HUES48 (cell line): ENCODE results near the gene ATG7.
"Not testable (repeated sequence)": the region's sequence is repeated elsewhere in the genome, so short reads cannot be mapped to it uniquely, and the experiment has no call there.

Experiments used
- H3K27ac ChIP-seq: one replicate; pipeline ENCODE4 v1.7.0; 2013; ENCODE audit warnings: low read depth, low read length, inconsistent platforms
- H3K27me3 ChIP-seq: 2 replicates; pipeline ENCODE4 v1.6.1; 2013; ENCODE audit warnings: mild to moderate bottlenecking, low read length; ENCODE audit not compliant: control insufficient read depth, insufficient read depth
- H3K36me3 ChIP-seq: 2 replicates; pipeline ENCODE4 v1.6.1; 2013; ENCODE audit warnings: low read length; ENCODE audit not compliant: control insufficient read depth, insufficient read depth
- H3K4me1 ChIP-seq: 2 replicates; pipeline ENCODE4 v1.6.1; 2013; ENCODE audit warnings: mild to moderate bottlenecking, low read length; ENCODE audit not compliant: control insufficient read depth, insufficient read depth
- H3K4me3 ChIP-seq: 2 replicates; pipeline ENCODE4 v1.5.1; 2013; ENCODE audit warnings: mild to moderate bottlenecking, low read depth, low read length
- H3K9ac ChIP-seq: 2 replicates; pipeline ENCODE4 v1.6.1; 2013; ENCODE audit warnings: mild to moderate bottlenecking, low read depth, low read length, moderate library complexity
- H3K9me3 ChIP-seq: 2 replicates; pipeline ENCODE4 v1.6.1; 2013; ENCODE audit warnings: low read length; ENCODE audit not compliant: control insufficient read depth, insufficient read depth

ATG7 gene

GRCh38 chr3:11570789-11571495 lies 298.7 kb downstream of the ATG7 start:
- no peak overlapping the region for H3K9ac ChIP-seq
- H3K4me3 ChIP-seq, result no peak overlapping the region
- H3K27ac ChIP-seq, result no peak overlapping the region

GRCh38 chr3:11572660-11573059 lies 300.5 kb downstream of the ATG7 start:
- H3K27me3 ChIP-seq, H3K4me1 ChIP-seq, H3K27ac ChIP-seq, H3K36me3 ChIP-seq, H3K4me3 ChIP-seq, H3K9me3 ChIP-seq, H3K9ac ChIP-seq: not testable (repeated sequence)

More at GRCh38 chr3:11570789-11571495, 298.7 kb downstream of the ATG7 start:
- Histone ChIP-seq H3K9me3 (no peaks in the 10 kb centered on the region), H3K4me1 (no peaks in the 10 kb centered on the region), H3K36me3 (0 out of 2 replicates have a peak, but pooled peaks cover 3% of the 10 kb centered on the region), H3K27me3 (no peaks in the 10 kb centered on the region)

DNA sequence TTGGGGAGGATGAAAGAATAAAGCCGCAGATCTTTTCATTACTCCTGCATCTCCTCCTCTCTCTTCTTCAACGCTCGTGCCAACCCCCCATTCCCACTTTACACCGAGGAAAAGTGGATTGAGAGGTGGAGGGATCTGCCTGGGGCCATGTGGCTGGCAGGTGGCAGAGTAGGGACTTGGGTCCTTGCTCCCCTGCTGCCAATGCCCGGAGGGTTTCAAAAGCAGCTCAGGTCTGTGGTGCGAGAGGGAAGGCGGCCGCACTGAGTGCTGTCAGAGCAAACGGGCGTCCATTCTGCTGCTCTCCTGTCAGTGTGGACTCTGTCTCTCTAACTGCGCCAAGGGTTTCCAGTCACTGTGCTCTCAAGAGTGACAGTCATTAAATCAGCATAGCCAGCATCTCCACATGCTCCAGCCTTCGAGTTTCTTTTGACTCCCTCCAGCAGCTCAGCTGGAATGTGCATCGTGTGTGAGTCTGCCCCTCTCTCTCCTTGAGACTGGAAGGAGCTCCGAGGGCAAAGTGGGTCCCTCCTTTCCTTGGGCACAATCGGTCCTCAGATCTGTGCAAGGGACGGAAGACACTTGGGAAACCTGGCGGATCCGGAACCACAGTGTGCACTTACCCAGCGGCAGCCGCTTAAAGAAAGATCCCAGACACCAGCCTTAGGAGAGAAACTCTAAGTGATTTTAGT lies 302.9 kb downstream of the ATG7 start:
- Histone ChIP-seq H3K27ac (no peak overlapping the region), H3K4me3 (no peak overlapping the region), H3K27me3 (no peaks in the 10 kb centered on the region), H3K36me3 (peaks cover under 1% of the 10 kb centered on the region; the same call in 1 of the 2 replicates), H3K4me1 (0 out of 2 replicates have a peak, but pooled peaks cover 3% of the 10 kb centered on the region), H3K9me3 (no peaks in the 10 kb centered on the region), H3K9ac (no peak overlapping the region)

GRCh38 chr3:11575677-11576076 lies 303.5 kb downstream of the ATG7 start:
- H3K4me3 ChIP-seq, result no peak overlapping the region
- no peak overlapping the region for H3K27ac ChIP-seq
- H3K27me3 ChIP-seq, result no peaks in the 10 kb centered on the region
- H3K9me3 ChIP-seq, result no peaks in the 10 kb centered on the region
- H3K4me1 ChIP-seq, result 0 out of 2 replicates have a peak, but pooled peaks cover 3% of the 10 kb centered on the region
- peaks cover 3% of the 10 kb centered on the region; the same call in 1 of the 2 replicates for H3K36me3 ChIP-seq
- no peak overlapping the region for H3K9ac ChIP-seq

- H3K9me3 ChIP-seq, result no peaks in the 10 kb centered on the region
- H3K4me3 ChIP-seq, result no peak overlapping the region
- H3K27me3 ChIP-seq, result no peaks in the 10 kb centered on the region
- peaks cover 3% of the 10 kb centered on the region; the same call in 1 of the 2 replicates for H3K36me3 ChIP-seq
- peaks cover 6% of the 10 kb centered on the region for H3K4me1 ChIP-seq
- no peak overlapping the region for H3K9ac ChIP-seq
- H3K27ac ChIP-seq, result no peak overlapping the region
These were observed 304.3 kb downstream of the ATG7 start for GRCh38 chr3:11576453-11576852.

DNA sequence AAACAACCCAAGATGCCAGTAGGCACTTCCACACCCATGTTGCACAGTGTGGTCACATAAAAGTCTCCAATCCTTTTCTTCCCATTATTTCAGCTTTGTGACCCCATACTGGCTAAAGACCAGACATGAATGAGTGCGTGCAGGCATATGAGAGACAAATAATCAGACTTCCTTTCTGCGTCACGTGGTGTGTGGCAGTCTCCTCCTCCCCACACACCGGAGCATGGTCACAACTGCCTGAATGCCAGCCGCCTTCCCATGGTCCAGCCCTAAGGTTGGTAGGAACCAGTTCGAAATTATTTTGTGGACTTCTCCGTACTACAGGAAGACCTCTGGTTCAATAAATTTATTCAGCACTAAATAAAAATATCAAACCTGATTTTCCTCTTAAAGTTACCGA lies 306.0 kb downstream of the ATG7 start:
- Histone ChIP-seq H3K4me1 (peaks cover 22% of the 10 kb centered on the region), H3K27ac (no peak overlapping the region), H3K27me3 (no peaks in the 10 kb centered on the region), H3K4me3 (no peak overlapping the region), H3K9me3 (no peaks in the 10 kb centered on the region), H3K36me3 (peaks cover 3% of the 10 kb centered on the region; the same call in 1 of the 2 replicates), H3K9ac (no peak overlapping the region)

DNA sequence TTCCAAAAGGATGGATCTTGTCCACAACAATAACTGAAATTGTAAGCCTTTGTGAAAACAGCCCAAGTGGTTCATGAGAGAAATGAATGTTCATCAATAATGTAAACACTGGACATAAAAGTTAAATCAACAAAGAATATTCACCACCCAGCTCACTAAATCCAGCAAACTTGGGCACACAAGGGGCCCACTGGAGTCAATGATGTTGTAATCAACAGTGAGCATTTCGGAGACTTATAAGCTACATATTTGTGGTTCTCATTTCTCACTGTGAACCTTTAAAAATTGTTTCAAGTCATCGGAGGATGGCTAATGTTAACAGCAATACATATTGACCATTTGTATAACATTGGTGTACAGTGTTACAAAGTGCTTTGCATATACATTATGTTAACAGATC lies 308.4 kb downstream of the ATG7 start:
- Histone ChIP-seq H3K27ac (no peak overlapping the region), H3K9ac (no peak overlapping the region), H3K9me3 (no peaks in the 10 kb centered on the region), H3K4me3 (no peak overlapping the region), H3K27me3 (no peaks in the 10 kb centered on the region), H3K4me1 (peaks cover 30% of the 10 kb centered on the region), H3K36me3 (peaks cover 3% of the 10 kb centered on the region; the same call in 1 of the 2 replicates)

DNA sequence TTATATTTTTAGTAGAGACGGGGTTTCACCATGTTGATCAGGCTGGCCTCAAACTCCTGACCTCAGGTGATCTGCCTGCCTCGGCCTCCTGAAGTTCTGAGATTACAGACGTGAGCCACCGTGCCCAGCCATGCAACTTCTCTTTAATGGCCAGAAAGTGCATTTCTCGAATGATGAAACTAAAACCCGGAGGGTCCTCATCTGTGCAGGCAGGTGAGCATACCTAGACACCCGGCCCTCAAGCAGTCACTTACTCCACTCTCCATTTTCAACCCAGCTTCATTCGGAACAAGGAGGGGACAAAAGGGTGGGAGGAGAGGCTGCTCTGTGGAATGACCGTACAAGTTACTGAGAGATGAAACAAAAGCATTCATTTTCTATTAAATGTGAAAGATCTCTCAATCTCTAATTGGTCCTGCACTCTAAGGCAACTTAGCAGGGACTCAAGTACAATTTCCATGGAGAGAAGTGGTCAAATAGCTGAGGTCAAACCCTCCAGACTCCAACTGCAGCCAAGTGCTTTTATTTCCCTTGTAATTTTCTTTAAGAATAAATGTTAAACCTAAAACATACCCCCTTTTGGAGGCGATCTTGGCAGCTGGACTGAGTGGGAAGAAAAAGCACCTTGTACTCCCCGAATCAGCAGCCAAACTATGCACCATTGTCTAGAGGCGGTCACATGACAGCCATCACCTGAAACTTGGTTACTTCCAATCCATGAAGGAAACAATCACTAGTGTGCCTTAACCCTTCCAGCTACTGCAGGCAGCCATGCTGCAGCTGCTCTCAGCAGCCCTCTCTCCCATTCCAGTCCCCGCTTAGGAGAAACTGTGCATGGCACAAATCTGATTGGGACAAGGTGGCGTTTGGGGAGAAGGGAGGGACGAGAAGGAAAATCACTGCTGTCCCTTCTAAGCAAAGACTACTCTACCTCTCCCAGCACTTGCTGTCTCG lies 309.3 kb downstream of the ATG7 start:
- Histone ChIP-seq H3K9me3 (no peaks in the 10 kb centered on the region), H3K27ac (peak overlapping the region; percentile 86), H3K9ac (0 out of 2 replicates have a peak overlapping the region, but pooled peaks have one; percentile 5), H3K36me3 (peaks cover 3% of the 10 kb centered on the region; the same call in 1 of the 2 replicates), H3K27me3 (no peaks in the 10 kb centered on the region), H3K4me1 (peaks cover 31% of the 10 kb centered on the region), H3K4me3 (peak overlapping the region; percentile 50)

DNA sequence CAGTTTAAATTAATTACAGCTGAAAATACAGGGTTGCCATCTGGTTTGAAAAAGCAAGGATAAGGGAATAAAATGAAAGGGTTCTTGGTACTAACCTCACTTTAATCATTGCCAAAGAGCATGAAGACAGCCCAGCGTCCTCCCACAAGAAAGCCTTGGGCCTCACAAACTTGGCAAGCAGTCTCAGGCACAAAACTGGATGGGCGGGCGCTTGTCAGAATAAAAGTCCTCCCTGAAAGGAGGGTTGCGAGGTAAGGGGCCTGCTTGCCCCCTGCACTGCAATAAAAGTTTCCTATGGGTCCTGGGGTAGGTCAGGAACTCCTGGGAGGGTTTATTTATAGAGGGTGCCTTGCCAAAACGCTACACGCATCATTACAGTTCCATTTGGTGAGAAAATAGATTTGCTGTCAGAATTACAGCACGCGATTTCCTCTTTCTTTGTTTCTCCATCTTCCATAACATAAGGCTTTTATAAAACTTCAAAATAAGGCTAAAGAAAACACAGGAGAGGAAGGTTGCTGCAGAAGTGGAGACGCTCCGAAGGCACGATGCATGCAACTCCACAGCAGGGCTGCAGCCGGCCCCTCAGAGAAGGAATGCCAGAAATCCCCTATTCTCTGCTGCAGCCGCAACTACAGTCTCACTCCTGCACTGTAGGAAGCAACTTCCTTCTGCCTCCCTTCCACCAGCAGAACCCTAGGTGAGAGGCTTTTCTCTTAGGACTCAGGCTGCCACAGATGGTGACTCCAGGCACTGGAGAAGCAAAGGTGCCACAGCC lies 310.2 kb downstream of the ATG7 start:
- H3K4me3 ChIP-seq, result peak overlapping the region; percentile 50
- H3K27ac ChIP-seq, result peak overlapping the region; percentile 86
- H3K9me3 ChIP-seq, result no peaks in the 10 kb centered on the region
- no peaks in the 10 kb centered on the region for H3K27me3 ChIP-seq
- peaks cover 3% of the 10 kb centered on the region; the same call in 1 of the 2 replicates for H3K36me3 ChIP-seq
- H3K9ac ChIP-seq, result 0 out of 2 replicates have a peak overlapping the region, but pooled peaks have one; percentile 5
- H3K4me1 ChIP-seq, result peaks cover 30% of the 10 kb centered on the region

DNA sequence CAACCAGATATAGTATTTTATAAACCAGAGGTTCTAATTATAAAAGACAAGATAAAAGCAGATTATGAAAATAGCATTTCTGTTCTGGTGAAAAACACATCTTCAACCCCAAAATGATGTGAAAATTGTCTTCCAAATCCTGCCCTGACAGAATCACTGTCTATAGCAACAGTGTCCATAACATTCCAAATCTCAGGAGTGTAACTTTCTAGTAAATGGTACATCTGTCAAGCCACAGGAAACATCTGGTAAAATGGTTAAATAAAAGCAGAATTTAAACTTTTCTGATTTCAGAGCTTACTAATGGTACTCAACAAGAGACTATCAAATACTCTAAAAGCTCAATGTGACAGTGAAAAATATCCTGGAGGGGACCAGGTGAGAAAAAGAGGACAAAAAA lies 311.0 kb downstream of the ATG7 start:
- Histone ChIP-seq H3K4me1 (peaks cover 30% of the 10 kb centered on the region), H3K27ac (peak overlapping the region; percentile 86), H3K9ac (no peak overlapping the region), H3K9me3 (no peaks in the 10 kb centered on the region), H3K36me3 (peaks cover 3% of the 10 kb centered on the region; the same call in 1 of the 2 replicates), H3K27me3 (no peaks in the 10 kb centered on the region), H3K4me3 (no peak overlapping the region)
